Peyer's patch (tissue), 4 donors: ENCODE measurements around the gene CCDC85B.

ENCODE experiments used
- CTCF ChIP-seq, 6 experiments: fragments of 450-650 bp in 4 of 6; fragments of 200-600 bp in 2 of 6; sonication (generic) in 1 of 6; IDR thresholded peaks; one replicate each; pipeline ENCODE4 v1.5.1; 2017 to 2019; ENCODE audit warnings: antibody characterized with exemption in 6 of 6, mild to moderate bottlenecking in 3 of 6, moderate library complexity in 1 of 6
- POLR2A ChIP-seq, 2 donors: fragments of 450-650 bp; IDR thresholded peaks; one replicate each; pipeline ENCODE4 v1.5.1; 2017; ENCODE audit warnings: antibody characterized with exemption in 2 of 2, mild to moderate bottlenecking in 2 of 2, moderate library complexity in 2 of 2

DNA sequence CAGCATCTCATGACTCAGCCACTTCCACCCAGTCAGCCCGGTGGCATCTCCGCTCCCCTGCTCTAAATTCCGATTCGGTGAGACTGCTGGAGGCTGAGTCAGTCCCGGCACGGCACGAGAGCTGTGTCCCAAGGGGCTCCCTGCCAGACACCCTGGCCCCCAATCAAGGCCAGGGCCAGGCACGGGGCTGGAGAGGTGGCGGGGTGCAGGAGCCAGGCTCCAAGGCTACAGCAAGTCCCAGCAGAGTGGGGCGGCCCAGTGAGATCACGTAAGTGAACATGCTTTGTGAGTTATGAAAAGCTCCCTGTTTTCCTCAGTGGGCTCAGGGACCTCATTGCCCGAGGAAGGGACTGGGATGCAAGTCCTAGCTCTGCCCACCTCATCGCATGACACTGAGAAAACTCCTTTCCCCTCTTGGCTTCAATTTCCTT lies 25.4 kb downstream of the CCDC85B start:
- TF ChIP-seq CTCF (IDR thresholded peaks at IDR 0.05) (no peak), POLR2A (IDR thresholded peaks at IDR 0.05) (no peak)
